K562 (cell line): ENCODE data around the gene ACAP3. TPM values are rescaled to one million over a fixed set of nuclear protein-coding genes. Genes with fewer than 3 reads are reported as not detected.

Experiments
- ATAC-seq: fragments of 200-7000 bp; cut with Tn5 transposase; 3 replicates; pipeline ENCODE4 v1.9.1; 2020; ENCODE audit warnings: moderate library complexity
- BruUV-seq: library from RNA; stranded (reverse); fragments of 400-500 nt; replicated peaks from 2 replicates; lab custom pipeline; 2021; lab: Mats Ljungman, UMichigan
- CTCF ChIA-PET: fragments of 300-600 bp; formaldehyde crosslinking; extraction: SDS; loops from one replicate; lab custom pipeline; 2021; ENCODE audit warnings: low intra/inter-chr PET ratio; lab: Yijun Ruan, JAX
- POLR2A ChIA-PET: fragments of 300-600, 350-650 bp; sonication (Branson Sonifier 250); formaldehyde crosslinking; extraction: SDS; loops from one replicate; lab custom pipeline; 2021; ENCODE audit warnings: antibody characterized with exemption, inconsistent platforms; lab: Yijun Ruan, JAX
- DNase-seq, 4 experiments: peaks; one replicate each; pipeline versions ENCODE4 v3.0.0 to v3.0.0-alpha.2; 2011 to 2018; ENCODE audit warnings: low spot score in 3 of 4, mixed read lengths in 3 of 4; ENCODE audit errors: extremely low read depth in 1 of 4
- FAIRE-seq: peaks from 2 replicates; lab custom pipeline; 2011; peaks lifted over from hg19 to GRCh38; lab: Jason Lieb, UNC
- H2AFZ ChIP-seq: 2 replicates; pipeline ENCODE4 v1.6.0; 2011; ENCODE audit warnings: low read depth, low read length, control low read depth, inconsistent platforms
- H3K27ac ChIP-seq: fragments of 200-600 bp; 3 replicates; pipeline ENCODE4 v1.8.0; 2011; ENCODE audit warnings: low read depth, mild to moderate bottlenecking, control low read depth, inconsistent platforms, low read length, moderate library complexity, mixed read lengths; ENCODE audit errors: extremely low read depth
- H3K27me3 ChIP-seq, 2 experiments: fragments of 300-600 bp in 1 of 2; 2 replicates in 1 of 2; 3 replicates in 1 of 2; pipeline versions ENCODE4 v1.6.0 to v1.8.0; 2011; ENCODE audit warnings: inconsistent platforms in 2 of 2, low read length in 2 of 2, mild to moderate bottlenecking in 1 of 2, mixed read lengths in 1 of 2, moderate library complexity in 1 of 2; ENCODE audit not compliant: control insufficient read depth in 2 of 2, insufficient read depth in 2 of 2
- H3K36me3 ChIP-seq: fragments of 300-600 bp; 3 replicates; pipeline ENCODE4 v1.8.0; 2011; ENCODE audit warnings: mild to moderate bottlenecking, low read length, inconsistent platforms; ENCODE audit not compliant: control insufficient read depth, insufficient read depth
- H3K4me1 ChIP-seq, 2 experiments: fragments of 200-600 bp in 1 of 2; replicated peaks in 1 of 2; 2 replicates in 1 of 2; 3 replicates in 1 of 2; pipeline versions ENCODE4 v1.5.1 to v1.8.0; 2011; ENCODE audit warnings: inconsistent platforms in 2 of 2, low read length in 2 of 2, mild to moderate bottlenecking in 1 of 2, mixed read lengths in 1 of 2, moderate library complexity in 1 of 2; ENCODE audit not compliant: control insufficient read depth in 2 of 2, insufficient read depth in 2 of 2
- H3K4me2 ChIP-seq: 2 replicates; pipeline ENCODE4 v1.6.1; 2011; ENCODE audit warnings: low read length, control low read depth, inconsistent platforms, mixed read lengths; ENCODE audit not compliant: insufficient read depth
- H3K4me3 ChIP-seq: fragments of 200-600 bp; sonication (generic), shearing (Covaris generic); 2 replicates; pipeline ENCODE4 v1.5.1; 2016; ENCODE audit warnings: control low read depth, inconsistent platforms
- H3K79me2 ChIP-seq: fragments of 200-600 bp; 3 replicates; pipeline ENCODE4 v1.8.0; 2011; ENCODE audit warnings: low read length, inconsistent platforms; ENCODE audit not compliant: control insufficient read depth, insufficient read depth
- H3K9ac ChIP-seq, 2 experiments: 2 replicates each; pipeline versions ENCODE4 v1.6.0 to v1.6.1; 2011; ENCODE audit warnings: low read depth in 2 of 2, low read length in 2 of 2, control low read depth in 1 of 2, inconsistent platforms in 1 of 2, mild to moderate bottlenecking in 1 of 2, mixed read lengths in 1 of 2; ENCODE audit not compliant: insufficient read depth in 1 of 2
- H3K9me1 ChIP-seq: one replicate; pipeline ENCODE4 v1.6.0; 2011; ENCODE audit warnings: inconsistent platforms, mild to moderate bottlenecking, low read length, moderate library complexity; ENCODE audit not compliant: control insufficient read depth, insufficient read depth
- H3K9me3 ChIP-seq: replicated peaks from 2 replicates; pipeline ENCODE4 v1.5.1; 2011; ENCODE audit warnings: low read depth, low read length, inconsistent platforms; ENCODE audit not compliant: control insufficient read depth, insufficient read depth
- H4K20me1 ChIP-seq: replicated peaks from 2 replicates; pipeline ENCODE4 v1.6.1; 2011; ENCODE audit warnings: low read length, inconsistent platforms, mixed read lengths; ENCODE audit not compliant: control insufficient read depth, insufficient read depth
- EP300 ChIP-seq: IDR thresholded peaks from 2 replicates; pipeline ENCODE4 v1.6.1; 2012; ENCODE audit warnings: low read length, improper control_type of control experiment
- HNRNPL ChIP-seq: fragments of 200-400 bp; formaldehyde crosslinking; IDR thresholded peaks from 2 replicates; pipeline ENCODE4 v1.6.1; 2017; ENCODE audit warnings: low read depth, mild to moderate bottlenecking, low read length
- POLR2G ChIP-seq: fragments of 200-400 bp; formaldehyde crosslinking; IDR thresholded peaks from 2 replicates; pipeline ENCODE4 v1.6.1; 2017; ENCODE audit warnings: low read depth, mild to moderate bottlenecking, antibody characterized with exemption, low read length, moderate library complexity
- ZBTB33 ChIP-seq: sonication (generic); formaldehyde crosslinking; IDR thresholded peaks from 2 replicates; pipeline ENCODE4 v1.8.1; 2023; ENCODE audit warnings: mild to moderate bottlenecking, missing genetic modification reagents
- ZNF143 ChIP-seq: sonication (generic); formaldehyde crosslinking; IDR thresholded peaks from 2 replicates; pipeline ENCODE4 v1.9.0; 2022; ENCODE audit warnings: mild to moderate bottlenecking, missing genetic modification reagents
- ZNF263 ChIP-seq: sonication (generic); formaldehyde crosslinking; IDR thresholded peaks from 2 replicates; pipeline ENCODE4 v1.8.0; 2022; ENCODE audit warnings: mild to moderate bottlenecking, missing genetic modification reagents, borderline replicate concordance
- ZNF277 ChIP-seq: fragments of 250-450 bp; sonication (Bioruptor Pico); IDR thresholded peaks from 2 replicates; pipeline ENCODE4 v1.8.0; 2022; ENCODE audit warnings: inconsistent platforms, mild to moderate bottlenecking, moderate library complexity, borderline replicate concordance
- ZNF57 ChIP-seq: fragments of 450-650 bp; formaldehyde crosslinking; IDR thresholded peaks from 2 replicates; pipeline ENCODE4 v1.4.0; 2020; ENCODE audit warnings: mild to moderate bottlenecking, moderate library complexity
- WGBS: fragments of 100-300 bp; shearing (Covaris generic); methylation state at CpG from one replicate; pipeline ENCODE4 v1.1.6; 2016; ENCODE audit warnings: low coverage, mixed read lengths; ENCODE audit not compliant: insufficient coverage; ENCODE audit errors: missing lambda C conversion rate; 5-methylcytosine and 5-hydroxymethylcytosine counted together
- in situ Hi-C: fragments of 300-500 bp; cut with MboI; formaldehyde crosslinking; loops from 4 replicates; pipeline ENCODE4 v1.15.0; 2018; ENCODE audit warnings: inconsistent platforms, mixed read lengths
- intact Hi-C: fragments of 100-400 bp; cut with micrococcal nuclease; formaldehyde crosslinking; loops from 2 replicates; pipeline ENCODE4 v1.14.2; 2022
- polyA plus RNA-seq, 8 experiments: library from polyadenylated mRNA; depleted of rRNA in 4 of 8; stranded (reverse) in 5 of 8; unstranded in 3 of 8; fragments of >200 nt; fragmentation: Nextera tagmentation in 2 of 8; fragmentation: Illumina TruSeq in 1 of 8; extraction: Ambion mirVana in 2 of 8; extraction: Trizol in 1 of 8; gene quantifications; 2 replicates each; pipeline versions ENCODE4 v1.2.1 to v1.2.3, GENCODE V29; 2011 to 2014; ENCODE audit warnings: inconsistent platforms in 1 of 8, missing spikeins in 1 of 8
- total RNA-seq, 7 experiments: library from RNA; depleted of rRNA in 6 of 7; stranded (reverse); fragments of >200 nt in 6 of 7; fragmentation: Illumina TruSeq in 2 of 7; extraction: Trizol in 2 of 7; gene quantifications; 2 replicates each; pipeline versions ENCODE4 v1.2.1 to v1.2.3, GENCODE V29; 2011 to 2021; ENCODE audit warnings: low replicate concordance in 1 of 7
- TF ChIP-seq, protein P1 (sequence below): fragments of 450-650 bp; IDR thresholded peaks from one replicate; pipeline ENCODE4 v1.6.1; 2018; ENCODE audit warnings: mild to moderate bottlenecking, moderate library complexity; ENCODE audit not compliant: partially characterized antibody
- TF ChIP-seq, protein P2 (sequence below), 2 experiments: fragments of 450-650 bp in 1 of 2; sonication (generic) in 1 of 2; formaldehyde crosslinking; conservative IDR thresholded peaks; 2 replicates each; pipeline versions ENCODE4 v1.4.0 to v1.8.1; 2020 to 2022; ENCODE audit warnings: mild to moderate bottlenecking in 1 of 2, missing genetic modification reagents in 1 of 2

Gene ACAP3
- total and polyA plus RNA-seq, 9 of the 15 experiments (the other 6 are each of a cell fraction or from before 2014, with no cell fraction given), result 0.01 to 49.0 (median 12.0) TPM

DNA sequence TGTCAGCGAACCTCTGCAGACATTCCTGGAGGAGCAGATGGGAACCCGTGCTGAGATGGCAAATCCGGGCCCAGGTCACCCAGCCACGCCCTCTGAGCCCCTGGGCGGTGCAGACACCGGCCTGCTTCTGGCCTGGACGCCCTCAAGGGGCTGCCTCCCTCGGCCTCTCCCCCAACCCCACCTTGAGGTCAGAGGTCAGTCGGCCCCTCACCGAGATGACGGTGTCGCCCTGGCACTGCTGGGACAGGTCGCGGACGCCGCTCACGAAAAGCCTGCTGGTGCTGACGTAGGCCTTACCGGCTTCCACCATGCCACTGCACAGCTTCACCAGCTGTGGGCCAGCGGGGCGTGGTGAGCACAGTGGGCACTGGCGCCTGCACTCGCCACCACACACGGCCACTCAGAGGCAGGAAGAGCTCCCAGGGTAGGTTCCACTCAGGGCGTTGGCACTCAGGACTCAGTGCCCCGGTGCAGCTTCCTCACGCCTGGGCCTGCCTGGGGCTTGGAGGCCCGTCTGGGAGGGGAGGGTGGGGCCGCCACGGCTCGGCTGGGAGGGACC lies 4.7 kb downstream of the ACAP3 start:
- TF ChIP-seq ZNF277 (CRISPR knock-in tag) (no peak), ZNF143 (CRISPR knock-in tag) (0 out of 2 replicates have a peak, but pooled peaks have one; percentile 8), ZBTB33 (peak; percentile 63; the same call in 1 of the 2 replicates), EP300 (no peak), ZNF263 (0 out of 2 replicates have a peak, but pooled peaks have one; percentile 10), HNRNPL (peak; percentile 87), ZNF57 (CRISPR knock-in tag) (no peak), POLR2G (peak; percentile 38; the same call in 1 of the 2 replicates)
- TF ChIP-seq, protein P1, sequence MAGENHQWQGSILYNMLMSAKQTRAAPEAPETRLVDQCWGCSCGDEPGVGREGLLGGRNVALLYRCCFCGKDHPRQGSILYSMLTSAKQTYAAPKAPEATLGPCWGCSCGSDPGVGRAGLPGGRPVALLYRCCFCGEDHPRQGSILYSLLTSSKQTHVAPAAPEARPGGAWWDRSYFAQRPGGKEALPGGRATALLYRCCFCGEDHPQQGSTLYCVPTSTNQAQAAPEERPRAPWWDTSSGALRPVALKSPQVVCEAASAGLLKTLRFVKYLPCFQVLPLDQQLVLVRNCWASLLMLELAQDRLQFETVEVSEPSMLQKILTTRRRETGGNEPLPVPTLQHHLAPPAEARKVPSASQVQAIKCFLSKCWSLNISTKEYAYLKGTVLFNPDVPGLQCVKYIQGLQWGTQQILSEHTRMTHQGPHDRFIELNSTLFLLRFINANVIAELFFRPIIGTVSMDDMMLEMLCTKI, result no peak
- TF ChIP-seq, protein P2, sequence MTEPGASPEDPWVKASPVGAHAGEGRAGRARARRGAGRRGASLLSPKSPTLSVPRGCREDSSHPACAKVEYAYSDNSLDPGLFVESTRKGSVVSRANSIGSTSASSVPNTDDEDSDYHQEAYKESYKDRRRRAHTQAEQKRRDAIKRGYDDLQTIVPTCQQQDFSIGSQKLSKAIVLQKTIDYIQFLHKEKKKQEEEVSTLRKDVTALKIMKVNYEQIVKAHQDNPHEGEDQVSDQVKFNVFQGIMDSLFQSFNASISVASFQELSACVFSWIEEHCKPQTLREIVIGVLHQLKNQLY (CRISPR knock-in tag; conservative IDR thresholded peaks at IDR 0.05), result no peak
- WGBS, result 88% methylated on average over 27 of the region's 31 CpGs
- intact Hi-C loops, result loop anchor here (10.0 kb wide), 1 partner anchor 922 kb away; the partner anchor contains the start of gene SKI
- Histone ChIP-seq H3K36me3 (peaks cover 4% of the 10 kb centered on the region; the same call in 2 of the 3 replicates), H2AFZ (no peak overlapping the region), H3K4me1 (peaks cover 34 to 87% of the 10 kb centered on the region in 2 experiments), H3K9me1 (peaks cover 21% of the 10 kb centered on the region), H4K20me1 (peaks cover 30% of the 10 kb centered on the region; the same call in 1 of the 2 replicates), H3K9ac (peak overlapping the region in 1 of 2 experiments; percentile 1; a peak in 2 of 4 replicates), H3K79me2 (peaks cover 34% of the 10 kb centered on the region), H3K27me3 (no peaks in the 10 kb centered on the region), H3K27ac (no peak overlapping the region), H3K9me3 (no peaks in the 10 kb centered on the region), H3K4me3 (no peak overlapping the region), H3K4me2 (no peak overlapping the region)
- DNase-seq, result no peak
- FAIRE-seq, result no peak
- BruUV-seq, result no TSS peak
- POLR2A ChIA-PET, result no interaction called here
- ATAC-seq, result no peak
- CTCF ChIA-PET, result no interaction called here
- in situ Hi-C loops, result no loop called here
